SK-N-DZ (cell line): Measurements from ENCODE around the gene MON1A. TPM values are rescaled to one million over a fixed set of nuclear protein-coding genes. Genes with fewer than 3 reads are reported as not detected.
"Not testable (repeated sequence)": the region's sequence is repeated elsewhere in the genome, so short reads cannot be mapped to it uniquely, and the experiment has no call there.

Experiments used
- DNase-seq: peaks from one replicate; pipeline ENCODE4 v3.0.0-alpha.2; 2015; ENCODE audit warnings: low spot score
- polyA plus RNA-seq, 2 experiments: library from polyadenylated mRNA; depleted of rRNA; stranded (reverse); fragments of >200 nt; gene quantifications; 2 replicates each; pipeline ENCODE4 v1.2.3, GENCODE V29; 2014

MON1A gene
- polyA plus RNA-seq (2014; cell fraction: cytosol; rRNA removed) = 18.5 and 18.9 TPM in 2 replicates
- 9.2 and 14.4 TPM in 2 replicates for polyA plus RNA-seq (2014; cell fraction: nucleus; rRNA removed)

GRCh38 chr3:49929291-49930167 is at the start of gene MON1A:
Gene MON1A (minus strand): TSS chr3:49929811. CDS start chr3:49913346, 16,465 bp downstream.
- DNase-seq = peak; percentile 91

GRCh38 chr3:49976942-49977341 is 47.3 kb upstream of the MON1A start:
- no peak for DNase-seq

GRCh38 chr3:49972656-49973055 is 43.0 kb upstream of the MON1A start:
- no peak for DNase-seq

- no peak for DNase-seq
These were observed 38.7 kb upstream of the MON1A start for GRCh38 chr3:49968346-49968745.

GRCh38 chr3:49967291-49967690 is 37.7 kb upstream of the MON1A start:
- DNase-seq = no peak

- no peak for DNase-seq
These were observed 36.8 kb upstream of the MON1A start for GRCh38 chr3:49966233-49966942.

- no peak for DNase-seq
These were observed 26.0 kb upstream of the MON1A start for GRCh38 chr3:49955636-49956035.

GRCh38 chr3:49952924-49953323 is 23.3 kb upstream of the MON1A start:
- DNase-seq = no peak

- no peak for DNase-seq
These were observed 13.0 kb upstream of the MON1A start for GRCh38 chr3:49942651-49943050.

GRCh38 chr3:49940667-49941249 is 11.1 kb upstream of the MON1A start:
- DNase-seq = no peak

- peak; percentile 97 for DNase-seq
These were observed 10.5 kb upstream of the MON1A start, which contains the start of gene RBM6 for GRCh38 chr3:49939858-49940666. Gene RBM6 (plus strand): TSS chr3:49940150. CDS start chr3:49962642, 22,492 bp downstream.

- no peak for DNase-seq
These were observed 7.5 kb upstream of the MON1A start for GRCh38 chr3:49937090-49937489.

- not testable (repeated sequence) for DNase-seq
These were observed 2.7 kb upstream of the MON1A start for GRCh38 chr3:49932281-49932680.

- DNase-seq = peak; percentile 41
These were observed 1.3 kb upstream of the MON1A start for GRCh38 chr3:49930922-49931321.

- DNase-seq = no peak
These were observed 618 bp upstream of the MON1A start for GRCh38 chr3:49930168-49930690.

- no peak for DNase-seq
These were observed 1.1 kb downstream of the MON1A start for GRCh38 chr3:49928481-49929017.

- no peak for DNase-seq
These were observed 1.8 kb downstream of the MON1A start for GRCh38 chr3:49927798-49928197.

- no peak for DNase-seq
These were observed 3.4 kb downstream of the MON1A start for GRCh38 chr3:49926117-49926728.

GRCh38 chr3:49925485-49925884 is 4.1 kb downstream of the MON1A start:
- no peak for DNase-seq

GRCh38 chr3:49924683-49925082 is 4.9 kb downstream of the MON1A start:
- no peak for DNase-seq
